H1 (cell line): ENCODE data around the gene PPFIA2. TPM values are rescaled to one million over a fixed set of nuclear protein-coding genes. Genes with fewer than 3 reads are reported as not detected.

Experiments
- CTCF ChIA-PET: fragments of 300-600 bp; sonication (Branson Sonifier 250); formaldehyde crosslinking; loops from one replicate; lab custom pipeline; 2021; ENCODE audit not compliant: partially characterized antibody; lab: Charles Lee
- POLR2A ChIA-PET: fragments of 300-600 bp; sonication (Branson Sonifier 250); formaldehyde crosslinking; loops from one replicate; lab custom pipeline; 2021; ENCODE audit warnings: inconsistent platforms; ENCODE audit not compliant: partially characterized antibody; lab: Charles Lee
- DNase-seq, 2 experiments: peaks; one replicate each; pipeline versions ENCODE4 v3.0.0 to v3.0.0-alpha.2; 2010 to 2022; ENCODE audit warnings: low spot score in 2 of 2, low read depth in 1 of 2, mixed read lengths in 1 of 2
- FAIRE-seq: peaks from 2 replicates; lab custom pipeline; 2011; peaks lifted over from hg19 to GRCh38; lab: Jason Lieb, UNC
- H2AFZ ChIP-seq: 2 replicates; pipeline ENCODE4 v1.8.1; 2012; ENCODE audit warnings: low read length, inconsistent platforms
- H2AK5ac ChIP-seq: 2 replicates; pipeline ENCODE4 v1.6.1; 2013; ENCODE audit warnings: low read depth, low read length
- H2BK120ac ChIP-seq: replicated peaks from 2 replicates; pipeline ENCODE3; 2013; ENCODE audit warnings: low read depth, low read length, inconsistent platforms
- H2BK12ac ChIP-seq: 2 replicates; pipeline ENCODE4 v1.6.1; 2013; ENCODE audit warnings: low read depth, low read length
- H2BK15ac ChIP-seq: 2 replicates; pipeline ENCODE4 v1.6.1; 2013; ENCODE audit warnings: low read length
- H2BK20ac ChIP-seq: 2 replicates; pipeline ENCODE4 v1.6.1; 2013; ENCODE audit warnings: low read length
- H2BK5ac ChIP-seq: 2 replicates; pipeline ENCODE4 v1.6.1; 2013; ENCODE audit warnings: low read depth, low read length
- H3K14ac ChIP-seq: 2 replicates; pipeline ENCODE4 v1.6.1; 2013; ENCODE audit warnings: inconsistent platforms; ENCODE audit not compliant: insufficient read length
- H3K18ac ChIP-seq: 2 replicates; pipeline ENCODE4 v1.6.1; 2013; ENCODE audit warnings: low read length; ENCODE audit errors: extremely low read depth
- H3K23ac ChIP-seq: 2 replicates; pipeline ENCODE4 v1.6.1; 2013; ENCODE audit warnings: inconsistent platforms; ENCODE audit not compliant: insufficient read length
- H3K23me2 ChIP-seq: 2 replicates; pipeline ENCODE4 v1.6.1; 2013; ENCODE audit warnings: low read depth, low read length
- H3K27ac ChIP-seq: 2 replicates; pipeline ENCODE4 v1.6.1; 2011; ENCODE audit warnings: low read depth, low read length, inconsistent platforms
- H3K27me3 ChIP-seq, 4 experiments: replicated peaks in 1 of 4; 1 replicate in 1 of 4; 2 replicates in 3 of 4; pipeline versions ENCODE4 v1.6.1 to v1.8.1; 2011 to 2013; ENCODE audit warnings: low read length in 3 of 4, mild to moderate bottlenecking in 3 of 4, inconsistent platforms in 2 of 4, mixed read lengths in 2 of 4, moderate library complexity in 1 of 4; ENCODE audit not compliant: control insufficient read depth in 3 of 4, insufficient read depth in 3 of 4; ENCODE audit errors: extremely low read depth in 1 of 4
- H3K36me3 ChIP-seq, 4 experiments: 2 replicates each; pipeline versions ENCODE4 v1.6.1 to v1.8.1; 2011 to 2013; ENCODE audit warnings: mild to moderate bottlenecking in 4 of 4, low read length in 3 of 4, moderate library complexity in 2 of 4, control low read depth in 1 of 4, inconsistent platforms in 1 of 4; ENCODE audit not compliant: insufficient read depth in 4 of 4, control insufficient read depth in 2 of 4
- H3K4ac ChIP-seq: replicated peaks from 2 replicates; pipeline ENCODE3; 2013; ENCODE audit warnings: low read length, low read depth, mixed read lengths, inconsistent platforms; ENCODE audit not compliant: insufficient read length
- H3K4me1 ChIP-seq, 4 experiments: replicated peaks in 1 of 4; 1 replicate in 1 of 4; 2 replicates in 3 of 4; pipeline versions ENCODE4 v1.6.1 to v1.8.1; 2011 to 2013; ENCODE audit warnings: low read length in 3 of 4, inconsistent platforms in 2 of 4, mixed read lengths in 1 of 4; ENCODE audit not compliant: insufficient read depth in 4 of 4, control insufficient read depth in 3 of 4
- H3K4me2 ChIP-seq, 2 experiments: 2 replicates each; pipeline versions ENCODE4 v1.6.1 to v1.8.1; 2011 to 2013; ENCODE audit warnings: low read depth in 2 of 2, low read length in 2 of 2, control low read depth in 1 of 2, inconsistent platforms in 1 of 2, mild to moderate bottlenecking in 1 of 2; ENCODE audit not compliant: insufficient read depth in 1 of 2
- H3K4me3 ChIP-seq, 4 experiments: fragments of 200-600, 300-600 bp in 1 of 4; sonication (generic), shearing (Covaris generic), sonication (Bioruptor Twin) in 1 of 4; 2 replicates each; pipeline versions ENCODE4 v1.5.1 to v1.8.1; 2011 to 2016; ENCODE audit warnings: low read length in 4 of 4, low read depth in 3 of 4, control low read depth in 2 of 4, inconsistent platforms in 2 of 4, mild to moderate bottlenecking in 2 of 4, mixed read lengths in 1 of 4, moderate library complexity in 1 of 4; ENCODE audit not compliant: insufficient read depth in 2 of 4; ENCODE audit errors: extremely low read depth in 1 of 4
- H3K56ac ChIP-seq: replicated peaks from 2 replicates; pipeline ENCODE3; 2013; ENCODE audit warnings: low read depth, mild to moderate bottlenecking, mixed read lengths, low read length, inconsistent platforms; ENCODE audit not compliant: insufficient read length
- H3K79me1 ChIP-seq: 2 replicates; pipeline ENCODE4 v1.6.1; 2013; ENCODE audit warnings: low read depth, low read length, control low read depth
- H3K79me2 ChIP-seq, 2 experiments: 2 replicates each; pipeline versions ENCODE4 v1.6.1 to v1.8.1; 2012 to 2013; ENCODE audit warnings: low read length in 2 of 2, mild to moderate bottlenecking in 2 of 2, inconsistent platforms in 1 of 2; ENCODE audit not compliant: insufficient read depth in 2 of 2, control insufficient read depth in 1 of 2
- H3K9ac ChIP-seq, 4 experiments: replicated peaks in 1 of 4; 1 replicate in 1 of 4; 2 replicates in 3 of 4; pipeline versions ENCODE4 v1.6.1 to v1.8.1; 2011 to 2013; ENCODE audit warnings: low read depth in 3 of 4, low read length in 3 of 4, control low read depth in 2 of 4, mild to moderate bottlenecking in 2 of 4, moderate library complexity in 2 of 4, inconsistent platforms in 1 of 4; ENCODE audit errors: extremely low read depth in 1 of 4
- H3K9me3 ChIP-seq, 2 experiments: 2 replicates each; pipeline versions ENCODE4 v1.6.1 to v1.8.1; 2012 to 2013; ENCODE audit warnings: mild to moderate bottlenecking in 2 of 2, moderate library complexity in 2 of 2, control low read depth in 1 of 2, inconsistent platforms in 1 of 2, low read depth in 1 of 2, low read length in 1 of 2, mixed read lengths in 1 of 2; ENCODE audit not compliant: insufficient read depth in 2 of 2
- H4K20me1 ChIP-seq, 2 experiments: replicated peaks in 1 of 2; 2 replicates each; pipeline versions ENCODE3 to v1.8.1; 2011 to 2013; ENCODE audit warnings: inconsistent platforms in 2 of 2, low read length in 2 of 2, mild to moderate bottlenecking in 1 of 2; ENCODE audit not compliant: insufficient read depth in 2 of 2, control insufficient read depth in 1 of 2
- H4K5ac ChIP-seq: 2 replicates; pipeline ENCODE4 v1.6.1; 2013; ENCODE audit warnings: low read length, low read depth, mixed read lengths, inconsistent platforms; ENCODE audit not compliant: insufficient read length
- H4K8ac ChIP-seq: 2 replicates; pipeline ENCODE4 v1.8.0; 2013; ENCODE audit warnings: mild to moderate bottlenecking, moderate library complexity, low read length, inconsistent platforms; ENCODE audit not compliant: insufficient read depth; ENCODE audit errors: extremely low read depth
- H4K91ac ChIP-seq: replicated peaks from 2 replicates; pipeline ENCODE3; 2013; ENCODE audit warnings: low read length, mixed read lengths, inconsistent platforms; ENCODE audit not compliant: insufficient read length
- BCL11A ChIP-seq, 2 experiments: IDR thresholded peaks; one replicate each; pipeline ENCODE4 v1.6.1; 2011; ENCODE audit warnings: low read depth in 2 of 2, low read length in 2 of 2, mild to moderate bottlenecking in 2 of 2
- CEBPB ChIP-seq: IDR thresholded peaks from 2 replicates; pipeline ENCODE4 v1.6.1; 2012; ENCODE audit warnings: low read depth, low read length
- CHD2 ChIP-seq: IDR thresholded peaks from 2 replicates; pipeline ENCODE4 v1.6.1; 2012; ENCODE audit warnings: low read length, improper control_type of control experiment
- CTCF ChIP-seq, 3 experiments: IDR thresholded peaks; 1 replicate in 2 of 3; 2 replicates in 1 of 3; pipeline versions ENCODE4 v1.5.1 to v1.6.1; 2011; ENCODE audit warnings: low read length in 3 of 3, mild to moderate bottlenecking in 3 of 3, inconsistent platforms in 2 of 3, low read depth in 1 of 3, moderate library complexity in 1 of 3; ENCODE audit not compliant: insufficient read depth in 1 of 3; ENCODE audit errors: control extremely low read depth in 1 of 3
- HDAC6 ChIP-seq: IDR thresholded peaks from one replicate; pipeline ENCODE4 v1.7.1; 2012; ENCODE audit warnings: low read depth, mild to moderate bottlenecking, inconsistent platforms, low read length, moderate library complexity
- NANOG ChIP-seq: IDR thresholded peaks from 2 replicates; pipeline ENCODE4 v1.6.1; 2011; ENCODE audit warnings: low read length, low read depth, mild to moderate bottlenecking, inconsistent platforms; ENCODE audit not compliant: insufficient read depth, poor library complexity, severe bottlenecking
- NRF1 ChIP-seq: IDR thresholded peaks from 2 replicates; pipeline ENCODE4 v1.6.1; 2011; ENCODE audit warnings: mild to moderate bottlenecking, low read depth, low read length, improper control_type of control experiment
- PHF8 ChIP-seq: fragments of 200-600 bp; sonication (generic); conservative IDR thresholded peaks from 2 replicates; pipeline ENCODE4 v1.7.1; 2012; ENCODE audit warnings: low read depth, mild to moderate bottlenecking, inconsistent platforms, low read length, moderate library complexity
- RBBP5 ChIP-seq: IDR thresholded peaks from 2 replicates; pipeline ENCODE4 v1.7.1; 2012; ENCODE audit warnings: low read depth, mild to moderate bottlenecking, inconsistent platforms, low read length, moderate library complexity, borderline replicate concordance
- SP1 ChIP-seq: IDR thresholded peaks from 2 replicates; pipeline ENCODE4 v1.6.1; 2011; ENCODE audit warnings: low read depth, low read length
- TAF1 ChIP-seq: IDR thresholded peaks from 2 replicates; pipeline ENCODE4 v1.6.1; 2011; ENCODE audit warnings: mild to moderate bottlenecking, low read depth, low read length
- USF2 ChIP-seq: IDR thresholded peaks from 2 replicates; pipeline ENCODE4 v1.6.1; 2011; ENCODE audit warnings: low read length, improper control_type of control experiment
- polyA plus RNA-seq, 7 experiments: library from polyadenylated mRNA; depleted of rRNA in 3 of 7; stranded (reverse) in 5 of 7; unstranded in 2 of 7; fragments of >200 nt in 5 of 7; fragments of 200-250 nt in 2 of 7; gene quantifications; 1 replicate in 5 of 7; 2 replicates in 1 of 7; 4 replicates in 1 of 7; pipeline versions ENCODE4 v1.2.1 to v1.2.3, GENCODE V29; 2011 to 2013; ENCODE audit warnings: missing spikeins in 2 of 7, mixed read lengths in 2 of 7
- total RNA-seq: library from RNA; stranded (reverse); fragmentation: NEBNext Ultra II Directional; extraction: Animal tissue kit (Norgen Biotek cat#: 25700); gene quantifications from 2 replicates; pipeline ENCODE4 v1.2.1, GENCODE V29; 2021

Gene PPFIA2
- total and polyA plus RNA-seq, 2 of the 8 experiments (the other 6 are each of a cell fraction or from before 2014, with no cell fraction given) = 1.2 to 1.8 TPM

GRCh38 chr12:81325086-81325485 lies 434.1 kb downstream of the PPFIA2 start:
- H3K4me1 ChIP-seq = no peaks in the 10 kb centered on the region
- H3K79me1 ChIP-seq = no peaks in the 10 kb centered on the region
- H2BK15ac ChIP-seq = no peak overlapping the region
- H3K23ac ChIP-seq = no peak overlapping the region
- FAIRE-seq (no peak), DNase-seq (no peak)
- H4K8ac ChIP-seq = no peak overlapping the region
- no peak overlapping the region for H3K14ac ChIP-seq
- no peak overlapping the region for H2BK20ac ChIP-seq
- H3K79me2 ChIP-seq = no peaks in the 10 kb centered on the region
- no peaks in the 10 kb centered on the region for H4K20me1 ChIP-seq
- H3K23me2 ChIP-seq = no peaks in the 10 kb centered on the region
- H2BK5ac ChIP-seq = no peak overlapping the region
- no peak overlapping the region for H4K91ac ChIP-seq
- H3K9ac ChIP-seq = no peak overlapping the region
- no peak overlapping the region for H2AFZ ChIP-seq
- no peak overlapping the region for H3K4me3 ChIP-seq
- POLR2A ChIA-PET = no interaction called here
- no peak overlapping the region for H3K4me2 ChIP-seq
- H3K27ac ChIP-seq = no peak overlapping the region
- peaks cover 0 to 1% (median 0%) of the 10 kb centered on the region in 4 experiments; a peak in 1 of 7 replicates for H3K27me3 ChIP-seq
- no peak overlapping the region for H2AK5ac ChIP-seq
- H3K9me3 ChIP-seq = no peaks in the 10 kb centered on the region
- H4K5ac ChIP-seq = no peak overlapping the region
- H3K56ac ChIP-seq = no peak overlapping the region
- H3K36me3 ChIP-seq = no peaks in the 10 kb centered on the region
- CTCF ChIA-PET = interaction anchor here (0.6 kb wide), 1 partner anchor 67 kb away, joined by 3 read pairs; no protein-coding TSS in a partner anchor
- no peak overlapping the region for H3K18ac ChIP-seq
- no peak overlapping the region for H2BK120ac ChIP-seq
- H3K4ac ChIP-seq = no peak overlapping the region
- no peak overlapping the region for H2BK12ac ChIP-seq
- TF ChIP-seq HDAC6 = no peak
- TF ChIP-seq NRF1 = no peak
- no peak for TF ChIP-seq CTCF (IDR thresholded peaks at IDR 0.05; ENCODE audit: control extremely low read depth in 1 of 3, insufficient read depth in 1 of 3, low read depth in 1 of 3, low read length in 3 of 3)
- TF ChIP-seq BCL11A (IDR thresholded peaks at IDR 0.05; ENCODE audit: low read depth in 2 of 2, low read length in 2 of 2) = no peak
- TF ChIP-seq CEBPB = no peak
- no peak for TF ChIP-seq PHF8
- TF ChIP-seq TAF1 = no peak
- no peak for TF ChIP-seq USF2
- TF ChIP-seq RBBP5 = no peak
- TF ChIP-seq SP1 = no peak
- TF ChIP-seq NANOG = no peak
- no peak for TF ChIP-seq CHD2
